Upper lobe of left lung (tissue), 6 donors: ENCODE data around the gene LDLRAD2. TPM values are rescaled to one million over a fixed set of nuclear protein-coding genes. Genes with fewer than 3 reads are reported as not detected.
"Not testable (repeated sequence)": the region's sequence is repeated elsewhere in the genome, so short reads cannot be mapped to it uniquely, and the experiment has no call there.

Source experiments
- ATAC-seq, 2 donors: fragments of 200-7000 bp; cut with Tn5 transposase; one replicate each; pipeline ENCODE4 v1.9.1; 2022; ENCODE audit warnings: mild to moderate bottlenecking in 2 of 2, moderate library complexity in 2 of 2; ENCODE audit not compliant: low FRiP score in 2 of 2
- DNase-seq, 2 donors: peaks; one replicate each; pipeline ENCODE4 v3.0.0-alpha.2; 2019 to 2020
- H3K27ac ChIP-seq, 4 donors: fragments of 200-600 bp; sonication (generic); one replicate each; pipeline ENCODE4 v1.5.1; 2016 to 2019
- H3K27me3 ChIP-seq, 4 donors: fragments of 200-600 bp; sonication (generic); one replicate each; pipeline ENCODE4 v1.5.1; 2017 to 2019
- H3K36me3 ChIP-seq, 4 donors: fragments of 200-600 bp; sonication (generic); one replicate each; pipeline ENCODE4 v1.5.1; 2016 to 2019
- H3K4me1 ChIP-seq, 4 donors: fragments of 200-600 bp; sonication (generic); one replicate each; pipeline ENCODE4 v1.5.1; 2018 to 2019
- H3K4me3 ChIP-seq, 4 donors: fragments of 200-600 bp; sonication (generic); one replicate each; pipeline ENCODE4 v1.5.1; 2017 to 2019; ENCODE audit warnings: mild to moderate bottlenecking in 2 of 4, moderate library complexity in 1 of 4
- H3K9me3 ChIP-seq, 4 donors: fragments of 200-600 bp; sonication (generic); one replicate each; pipeline ENCODE4 v1.5.1; 2018 to 2019
- EP300 ChIP-seq, 4 donors: sonication (generic); formaldehyde crosslinking; IDR thresholded peaks; one replicate each; pipeline ENCODE4 v1.5.1; 2017; ENCODE audit warnings: antibody characterized with exemption in 4 of 4, control low read depth in 2 of 4
- POLR2A ChIP-seq, 4 donors: fragments of 450-650 bp; IDR thresholded peaks; one replicate each; pipeline ENCODE4 v1.5.1; 2016 to 2017; ENCODE audit warnings: antibody characterized with exemption in 4 of 4, mild to moderate bottlenecking in 2 of 4
- POLR2AphosphoS5 ChIP-seq, 2 donors: sonication (generic); formaldehyde crosslinking; IDR thresholded peaks; one replicate each; pipeline ENCODE4 v1.5.1; 2017; ENCODE audit warnings: antibody characterized with exemption in 2 of 2
- WGBS, 2 donors: methylation state at CpG; one replicate each; pipeline ENCODE4 v1.1.5; 2017 to 2018; 5-methylcytosine and 5-hydroxymethylcytosine counted together
- total RNA-seq, 6 donors: library from RNA; depleted of rRNA in 4 of 6; stranded (reverse); fragments of >200 nt in 4 of 6; gene quantifications; one replicate each; pipeline versions ENCODE4 v1.1.0 to v1.2.1, GENCODE V29; 2016 to 2021
- TF ChIP-seq, protein P1 (sequence below), 6 experiments: fragments of 450-650 bp in 4 of 6; fragments of 200-600 bp in 2 of 6; sonication (generic) in 2 of 6; IDR thresholded peaks; one replicate each; pipeline ENCODE4 v1.5.1; 2016 to 2019; ENCODE audit warnings: antibody characterized with exemption in 6 of 6
- donor health status: DM: no; HTN: no; CAD: no; lungs with moderate emphysema.
- donor health status: DM: no; HTN: yes; CAD: no; lungs with severe emphysema.

Gene LDLRAD2
- total RNA-seq, 6 donors from 2014 or later: 0.24 to 0.59 (median 0.34) TPM; not detected in 3

DNA sequence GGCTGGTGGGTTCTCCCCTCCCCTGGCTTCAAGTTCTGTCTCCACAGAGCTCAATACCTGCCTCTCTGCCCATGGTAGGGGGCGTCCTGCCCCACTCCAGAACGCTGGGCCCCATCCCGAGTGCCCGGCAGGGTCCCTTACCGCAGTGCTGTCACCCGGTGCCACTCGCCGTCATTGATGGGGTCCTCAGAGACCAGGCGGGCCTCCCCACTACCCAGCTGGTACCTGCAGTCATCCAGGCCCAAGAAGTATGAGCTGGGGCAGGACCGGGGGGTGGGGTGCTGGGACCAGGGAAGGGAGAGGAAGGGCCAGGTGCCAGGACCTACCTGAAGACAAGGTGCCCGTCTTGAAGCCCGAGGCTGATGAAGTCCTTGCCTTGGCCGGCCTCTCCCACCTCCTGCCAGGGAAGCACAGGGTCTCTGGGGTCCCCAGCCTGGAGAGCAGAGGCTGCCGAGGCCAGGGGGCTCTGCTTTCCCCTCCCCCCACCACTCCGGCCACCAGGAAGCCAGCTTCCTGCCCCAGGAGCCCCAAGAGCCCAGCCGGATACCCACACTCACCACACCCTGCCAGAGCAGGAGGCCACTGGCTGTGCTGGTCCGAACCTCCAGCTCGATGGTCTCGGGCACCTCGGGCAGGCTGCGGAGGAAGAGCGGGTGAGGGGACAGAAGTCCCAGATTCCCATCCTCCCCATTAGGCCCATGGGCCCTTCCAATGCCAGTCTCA lies 12.1 kb downstream of the LDLRAD2 start:
- Histone ChIP-seq H3K9me3 (no peaks in the 10 kb centered on the region), H3K4me3 (no peak overlapping the region), H3K27me3 (no peaks in the 10 kb centered on the region), H3K27ac (no peak overlapping the region), H3K4me1 (no peaks in the 10 kb centered on the region), H3K36me3 (peaks cover 17 to 77% (median 52%) of the 10 kb centered on the region in 4 donors)
- TF ChIP-seq POLR2A (IDR thresholded peaks at IDR 0.05) (no peak), EP300 (IDR thresholded peaks at IDR 0.05) (no peak), POLR2AphosphoS5 (IDR thresholded peaks at IDR 0.05) (no peak)
- TF ChIP-seq, protein P1, sequence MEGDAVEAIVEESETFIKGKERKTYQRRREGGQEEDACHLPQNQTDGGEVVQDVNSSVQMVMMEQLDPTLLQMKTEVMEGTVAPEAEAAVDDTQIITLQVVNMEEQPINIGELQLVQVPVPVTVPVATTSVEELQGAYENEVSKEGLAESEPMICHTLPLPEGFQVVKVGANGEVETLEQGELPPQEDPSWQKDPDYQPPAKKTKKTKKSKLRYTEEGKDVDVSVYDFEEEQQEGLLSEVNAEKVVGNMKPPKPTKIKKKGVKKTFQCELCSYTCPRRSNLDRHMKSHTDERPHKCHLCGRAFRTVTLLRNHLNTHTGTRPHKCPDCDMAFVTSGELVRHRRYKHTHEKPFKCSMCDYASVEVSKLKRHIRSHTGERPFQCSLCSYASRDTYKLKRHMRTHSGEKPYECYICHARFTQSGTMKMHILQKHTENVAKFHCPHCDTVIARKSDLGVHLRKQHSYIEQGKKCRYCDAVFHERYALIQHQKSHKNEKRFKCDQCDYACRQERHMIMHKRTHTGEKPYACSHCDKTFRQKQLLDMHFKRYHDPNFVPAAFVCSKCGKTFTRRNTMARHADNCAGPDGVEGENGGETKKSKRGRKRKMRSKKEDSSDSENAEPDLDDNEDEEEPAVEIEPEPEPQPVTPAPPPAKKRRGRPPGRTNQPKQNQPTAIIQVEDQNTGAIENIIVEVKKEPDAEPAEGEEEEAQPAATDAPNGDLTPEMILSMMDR (IDR thresholded peaks at IDR 0.05): no peak
- ATAC-seq (no peak), DNase-seq (peak in 1 of 2 donors; percentile 60)
- WGBS, 2 donors: 81 to 86% methylated on average over 12 to 19 of the region's 22 CpGs

DNA sequence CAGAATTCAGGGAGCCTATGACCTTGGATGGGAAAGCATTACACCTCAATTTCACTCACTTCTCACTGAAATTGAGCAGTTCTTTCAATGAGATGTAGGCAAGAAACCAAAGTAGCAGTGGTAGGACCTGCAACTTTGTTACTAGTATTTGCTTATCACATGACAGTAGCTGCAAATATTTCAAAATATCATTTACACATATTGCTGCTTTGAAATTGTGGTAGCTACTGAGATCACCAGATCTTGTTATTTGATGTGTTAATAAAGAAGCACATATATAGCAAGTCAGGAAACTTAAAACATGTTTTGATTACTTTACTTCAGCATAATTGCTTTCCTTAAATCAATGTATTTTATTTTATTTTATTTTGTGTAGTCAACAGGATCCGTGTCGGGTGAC lies 12.9 kb downstream of the LDLRAD2 start:
- Histone ChIP-seq H3K36me3 (peaks cover 19 to 85% (median 60%) of the 10 kb centered on the region in 4 donors), H3K27ac (no peak overlapping the region), H3K4me1 (no peaks in the 10 kb centered on the region), H3K4me3 (no peak overlapping the region), H3K27me3 (no peaks in the 10 kb centered on the region), H3K9me3 (no peaks in the 10 kb centered on the region)
- ATAC-seq (no peak), DNase-seq (no peak)
- TF ChIP-seq POLR2AphosphoS5 (IDR thresholded peaks at IDR 0.05): no peak
- TF ChIP-seq, protein P1 (IDR thresholded peaks at IDR 0.05): no peak
- no peak for TF ChIP-seq EP300 (IDR thresholded peaks at IDR 0.05)
- no peak for TF ChIP-seq POLR2A (IDR thresholded peaks at IDR 0.05)
- 98 to 100% methylated on average over 2 of the region's 2 CpGs for WGBS, 2 donors

DNA sequence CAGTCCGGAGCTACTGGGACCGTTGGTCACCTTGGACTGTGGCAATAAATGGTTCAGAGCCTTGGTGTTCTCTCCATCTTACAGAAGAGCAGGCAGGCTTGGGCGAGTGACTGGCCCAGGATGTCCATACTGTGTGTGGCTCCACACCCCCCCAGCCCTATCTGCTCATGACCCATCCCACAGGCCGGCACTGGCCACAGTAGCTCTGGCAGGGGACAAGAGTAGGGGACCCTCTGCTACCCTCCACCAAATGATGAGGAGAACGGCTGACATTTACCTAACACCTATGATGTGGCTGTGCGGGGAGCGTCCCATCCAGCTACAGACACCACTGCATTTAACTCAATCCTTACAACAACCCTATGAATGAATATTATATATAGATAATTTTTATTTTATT lies 13.3 kb downstream of the LDLRAD2 start:
- no peak for TF ChIP-seq POLR2A (IDR thresholded peaks at IDR 0.05)
- TF ChIP-seq, protein P1 (IDR thresholded peaks at IDR 0.05): no peak
- DNase-seq (no peak), ATAC-seq (no peak)
- Histone ChIP-seq H3K27ac (no peak overlapping the region), H3K4me3 (no peak overlapping the region), H3K9me3 (no peaks in the 10 kb centered on the region), H3K27me3 (no peaks in the 10 kb centered on the region), H3K4me1 (no peaks in the 10 kb centered on the region), H3K36me3 (peaks cover 21 to 88% (median 64%) of the 10 kb centered on the region in 4 donors)
- 90 to 95% methylated on average over 7 of the region's 7 CpGs for WGBS, 2 donors

DNA sequence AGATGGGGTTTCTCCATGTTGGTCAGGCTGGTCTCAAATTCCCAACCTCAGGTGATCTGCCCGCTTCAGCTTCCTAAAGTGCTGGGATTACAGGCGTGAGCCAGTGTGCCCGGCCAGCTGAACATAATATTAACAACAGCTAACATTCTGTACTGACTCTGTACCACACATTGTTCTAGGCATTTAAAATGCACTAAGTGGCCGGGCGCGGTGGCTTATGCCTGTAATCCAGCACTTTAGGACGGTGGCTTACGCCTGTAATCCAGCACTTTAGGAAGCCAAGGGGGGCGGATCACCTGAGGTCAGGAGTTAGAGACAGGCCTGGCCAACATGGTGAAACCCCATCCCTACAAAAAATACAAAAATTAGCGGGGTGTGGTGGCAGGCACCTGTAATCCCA lies 14.6 kb downstream of the LDLRAD2 start:
- H3K27me3 ChIP-seq, H3K27ac ChIP-seq, DNase-seq, ATAC-seq, H3K4me1 ChIP-seq, H3K9me3 ChIP-seq, H3K4me3 ChIP-seq: not testable (repeated sequence)
- peaks cover 21 to 90% (median 71%) of the 10 kb centered on the region in 4 donors for H3K36me3 ChIP-seq
- 96 to 97% methylated on average over 10 of the region's 10 CpGs for WGBS, 2 donors

DNA sequence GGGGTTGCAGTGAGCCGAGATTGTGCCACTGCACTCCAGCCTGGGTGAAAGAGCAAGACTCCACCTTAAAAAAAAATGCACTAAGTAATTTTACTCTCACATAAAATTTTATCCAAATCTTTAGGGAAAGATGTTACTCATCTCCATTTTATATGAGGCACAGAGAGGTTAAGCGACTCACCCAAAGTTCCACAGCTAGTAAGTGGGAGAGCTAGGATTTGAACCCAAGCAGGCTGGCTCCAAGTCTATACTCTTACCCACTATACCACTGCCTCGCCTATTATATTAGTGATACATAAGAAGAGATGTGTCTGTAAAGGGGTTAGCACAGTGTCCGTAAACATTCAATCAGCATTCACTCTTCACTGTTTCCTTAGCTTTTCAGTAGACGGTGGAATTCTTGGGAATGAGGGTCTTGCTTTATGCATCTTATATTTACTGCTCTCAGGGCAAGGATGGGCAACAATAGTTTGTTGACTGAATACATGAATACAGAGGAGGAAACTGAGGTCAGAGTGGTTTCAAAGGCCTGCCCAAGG lies 15.1 kb downstream of the LDLRAD2 start:
- DNase-seq: no peak
- Histone ChIP-seq H3K9me3 (no peaks in the 10 kb centered on the region), H3K27ac (no peak overlapping the region), H3K4me1 (no peaks in the 10 kb centered on the region), H3K4me3 (no peak overlapping the region), H3K36me3 (peaks cover 21 to 92% (median 71%) of the 10 kb centered on the region in 4 donors), H3K27me3 (no peaks in the 10 kb centered on the region)
- ATAC-seq: no peak
- TF ChIP-seq EP300 (IDR thresholded peaks at IDR 0.05) (no peak), POLR2AphosphoS5 (IDR thresholded peaks at IDR 0.05) (no peak), POLR2A (IDR thresholded peaks at IDR 0.05) (no peak)
- TF ChIP-seq, protein P1 (IDR thresholded peaks at IDR 0.05): no peak
- 93% methylated on average over 5 of the region's 5 CpGs for WGBS, 2 donors
